Central memory CD8-positive, alpha-beta T cell (primary cell): ENCODE data around the gene CREG2.

Experiments used
- ATAC-seq: fragments of 150-1000 bp; cut with Tn5 transposase; replicated peaks from 2 replicates; pipeline ENCODE4 v1.10.0; 2022; ENCODE audit warnings: mild to moderate bottlenecking, moderate FRiP score, moderate number of reproducible peaks; ENCODE audit not compliant: poor library complexity, severe bottlenecking; ENCODE audit errors: extremely low read depth
- DNase-seq, 2 donors: peaks; one replicate each; pipeline ENCODE4 v3.0.0; 2021; ENCODE audit warnings: low spot score in 2 of 2
- H3K27ac Mint-ChIP-seq: one replicate; pipeline ENCODE4 v1.8.0; 2022; ENCODE audit warnings: low read depth, mild to moderate bottlenecking, moderate library complexity, mixed read lengths
- H3K27me3 Mint-ChIP-seq: one replicate; pipeline ENCODE4 v1.8.0; 2022; ENCODE audit warnings: mixed read lengths
- H3K36me3 Mint-ChIP-seq: one replicate; pipeline ENCODE4 v1.8.0; 2022; ENCODE audit warnings: mild to moderate bottlenecking, moderate library complexity, mixed read lengths; ENCODE audit not compliant: insufficient read depth
- H3K4me1 Mint-ChIP-seq: one replicate; pipeline ENCODE4 v1.8.0; 2022; ENCODE audit warnings: mixed read lengths
- H3K4me3 Mint-ChIP-seq: one replicate; pipeline ENCODE4 v1.8.0; 2022; ENCODE audit warnings: mild to moderate bottlenecking, moderate library complexity, mixed read lengths
- H3K9me3 Mint-ChIP-seq: one replicate; pipeline ENCODE4 v1.8.0; 2022; ENCODE audit warnings: mixed read lengths

The CREG2 gene

DNA sequence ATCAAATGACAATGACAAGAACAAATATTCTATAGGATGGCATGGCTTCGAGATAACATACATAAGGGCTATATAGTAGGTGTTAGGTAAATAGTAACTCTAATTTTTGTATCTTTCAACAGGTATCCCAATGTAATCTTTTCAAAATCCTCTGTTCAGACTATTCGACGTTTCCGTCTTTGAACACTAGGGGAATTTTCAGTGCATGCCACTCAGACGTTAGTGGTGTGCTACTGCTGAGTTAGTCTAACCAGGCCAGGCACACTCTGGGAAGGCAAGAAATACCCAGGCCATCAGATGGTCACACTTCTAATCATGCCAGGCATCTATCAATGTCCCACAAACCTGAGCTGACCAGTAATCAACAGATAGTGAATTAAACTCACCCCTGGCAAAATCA, 14.6 kb upstream of the CREG2 start:
- Mint-ChIP-seq H3K27ac (no peak overlapping the region), H3K4me3 (no peak overlapping the region), H3K36me3 (no peaks in the 10 kb centered on the region), H3K4me1 (peaks cover 5% of the 10 kb centered on the region), H3K9me3 (no peaks in the 10 kb centered on the region), H3K27me3 (peaks cover 63% of the 10 kb centered on the region)
- ATAC-seq (no peak), DNase-seq (no peak)

DNA sequence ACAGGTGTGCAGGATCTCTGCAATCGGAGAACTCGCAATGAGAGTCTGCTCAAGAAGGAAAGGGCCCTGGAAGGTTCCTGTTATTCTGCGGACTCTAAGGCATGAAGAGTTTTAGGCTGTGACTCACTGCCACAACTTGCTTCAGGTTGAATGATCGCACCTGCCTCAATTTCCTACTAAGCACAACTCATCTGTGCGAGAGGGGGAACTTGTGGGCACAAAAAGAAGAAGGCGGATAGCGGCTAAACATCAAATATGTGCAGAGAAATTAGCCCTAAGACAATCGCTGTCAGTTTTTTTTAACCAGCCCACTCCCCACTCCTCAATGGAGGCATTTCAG, 14.0 kb upstream of the CREG2 start:
- Mint-ChIP-seq H3K4me3 (no peak overlapping the region), H3K27ac (no peak overlapping the region), H3K4me1 (peaks cover 5% of the 10 kb centered on the region), H3K9me3 (no peaks in the 10 kb centered on the region), H3K36me3 (no peaks in the 10 kb centered on the region), H3K27me3 (peaks cover 66% of the 10 kb centered on the region)
- ATAC-seq (no peak), DNase-seq (no peak)

DNA sequence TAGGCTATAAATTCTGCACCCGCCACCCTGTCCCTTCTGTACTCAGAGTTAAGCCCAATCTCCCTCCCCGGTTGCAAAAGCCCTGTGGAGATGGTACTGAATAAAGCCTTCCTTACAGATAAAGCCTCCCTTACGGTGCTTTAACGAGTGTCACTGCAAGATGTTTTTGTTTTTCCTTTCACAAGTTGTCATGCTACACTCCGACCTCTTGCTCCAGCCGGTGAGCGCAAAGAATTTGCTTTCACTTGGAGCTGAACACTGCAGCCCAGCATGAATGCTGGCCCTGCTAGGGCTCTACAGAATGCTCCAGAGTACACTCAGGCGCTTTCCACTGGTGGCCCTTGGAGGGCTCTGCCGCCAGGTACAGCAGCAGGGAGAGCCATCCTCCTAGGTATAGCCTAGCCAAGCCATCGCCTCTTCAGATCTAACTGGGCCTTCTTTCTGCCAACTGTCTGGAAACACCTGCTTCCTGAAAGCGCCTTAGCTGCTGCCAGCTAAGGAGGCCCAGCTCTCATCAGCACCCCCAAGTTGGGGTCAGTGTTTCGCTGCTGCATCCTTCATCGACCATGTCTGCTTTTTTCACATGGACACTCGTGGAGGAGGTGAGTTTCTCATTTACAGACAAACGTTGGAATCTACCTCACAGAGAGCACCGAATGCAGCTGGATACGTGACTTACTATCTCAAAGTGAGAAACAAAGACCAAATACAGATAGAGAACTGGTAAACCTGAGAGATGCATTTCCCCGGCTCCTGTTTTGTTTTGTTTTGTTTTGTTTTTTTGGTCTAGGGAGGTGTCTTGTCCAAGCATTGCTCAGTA, 13.4 kb upstream of the CREG2 start:
- Mint-ChIP-seq H3K9me3 (no peaks in the 10 kb centered on the region), H3K27me3 (peaks cover 72% of the 10 kb centered on the region)

DNA sequence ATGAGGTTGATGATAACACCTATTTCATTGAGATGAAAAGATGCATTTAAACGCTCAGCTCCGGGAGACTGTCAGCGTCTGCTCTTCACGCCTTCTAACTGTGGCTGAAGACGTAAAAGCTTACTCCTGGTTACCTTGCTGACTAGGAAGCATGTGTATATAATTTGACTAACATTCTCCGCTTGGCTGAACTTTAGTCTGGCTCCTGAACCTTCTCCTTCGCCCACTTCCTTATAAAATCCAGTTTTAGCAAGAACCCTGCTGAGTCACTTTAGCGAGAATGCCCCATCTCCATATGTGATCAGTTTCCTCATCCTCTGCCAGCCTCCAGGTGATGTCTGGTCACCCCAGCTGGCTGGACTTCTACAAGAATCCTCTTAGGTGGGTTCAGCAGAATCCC, 12.7 kb upstream of the CREG2 start:
- H3K4me3 Mint-ChIP-seq: no peak overlapping the region
- peaks cover 78% of the 10 kb centered on the region for H3K27me3 Mint-ChIP-seq
- H3K4me1 Mint-ChIP-seq: peaks cover 5% of the 10 kb centered on the region
- no peaks in the 10 kb centered on the region for H3K36me3 Mint-ChIP-seq
- no peak for DNase-seq
- no peak for ATAC-seq
- H3K9me3 Mint-ChIP-seq: no peaks in the 10 kb centered on the region
- H3K27ac Mint-ChIP-seq: no peak overlapping the region

More for the DNA sequence above, 13.4 kb upstream of the CREG2 start:
- no peak overlapping the region for H3K4me3 Mint-ChIP-seq
- H3K4me1 Mint-ChIP-seq: peaks cover 5% of the 10 kb centered on the region
- ATAC-seq (no peak), DNase-seq (no peak)
- H3K27ac Mint-ChIP-seq: no peak overlapping the region
- H3K36me3 Mint-ChIP-seq: no peaks in the 10 kb centered on the region

DNA sequence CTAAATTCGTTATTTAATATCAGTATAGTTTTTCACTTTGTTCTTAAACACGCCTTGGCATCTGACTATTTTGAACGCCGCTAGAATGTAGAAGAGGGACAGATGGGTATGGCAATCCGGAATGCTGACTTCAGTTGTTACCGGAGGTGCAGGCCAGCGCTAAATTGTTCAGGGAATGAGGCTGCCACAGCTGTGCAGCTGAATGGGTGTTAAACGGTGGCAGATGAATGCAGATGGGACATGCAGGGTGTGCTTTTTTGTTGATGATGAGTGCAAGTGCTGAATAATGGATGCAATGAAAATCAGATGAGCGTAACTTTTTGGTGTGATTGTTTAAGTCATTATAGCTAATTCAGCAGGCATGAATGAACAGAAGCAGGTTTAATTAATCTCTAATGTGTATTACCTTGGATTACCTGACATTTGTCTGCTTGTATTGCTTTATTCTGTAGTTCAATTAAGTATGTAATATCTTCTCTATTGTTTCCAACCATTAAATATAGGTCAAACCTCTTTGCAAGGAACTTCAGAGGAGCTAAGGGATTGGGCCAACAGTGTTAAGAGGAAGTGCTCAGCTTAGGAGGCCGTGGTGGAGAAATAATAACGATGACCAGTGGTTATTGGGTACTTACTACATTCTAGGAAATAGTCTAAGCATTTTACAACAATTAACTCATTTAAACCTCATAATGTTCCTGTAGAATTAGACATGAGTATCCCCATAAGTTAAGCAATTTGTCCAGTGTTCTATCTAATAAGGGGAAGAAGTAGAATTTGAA, 11.9 kb upstream of the CREG2 start:
- H3K4me1 Mint-ChIP-seq: peaks cover 5% of the 10 kb centered on the region
- ATAC-seq (no peak), DNase-seq (no peak)
- H3K9me3 Mint-ChIP-seq: no peaks in the 10 kb centered on the region
- H3K36me3 Mint-ChIP-seq: no peaks in the 10 kb centered on the region
- H3K27ac Mint-ChIP-seq: no peak overlapping the region
- peaks cover 87% of the 10 kb centered on the region for H3K27me3 Mint-ChIP-seq
- H3K4me3 Mint-ChIP-seq: no peak overlapping the region

DNA sequence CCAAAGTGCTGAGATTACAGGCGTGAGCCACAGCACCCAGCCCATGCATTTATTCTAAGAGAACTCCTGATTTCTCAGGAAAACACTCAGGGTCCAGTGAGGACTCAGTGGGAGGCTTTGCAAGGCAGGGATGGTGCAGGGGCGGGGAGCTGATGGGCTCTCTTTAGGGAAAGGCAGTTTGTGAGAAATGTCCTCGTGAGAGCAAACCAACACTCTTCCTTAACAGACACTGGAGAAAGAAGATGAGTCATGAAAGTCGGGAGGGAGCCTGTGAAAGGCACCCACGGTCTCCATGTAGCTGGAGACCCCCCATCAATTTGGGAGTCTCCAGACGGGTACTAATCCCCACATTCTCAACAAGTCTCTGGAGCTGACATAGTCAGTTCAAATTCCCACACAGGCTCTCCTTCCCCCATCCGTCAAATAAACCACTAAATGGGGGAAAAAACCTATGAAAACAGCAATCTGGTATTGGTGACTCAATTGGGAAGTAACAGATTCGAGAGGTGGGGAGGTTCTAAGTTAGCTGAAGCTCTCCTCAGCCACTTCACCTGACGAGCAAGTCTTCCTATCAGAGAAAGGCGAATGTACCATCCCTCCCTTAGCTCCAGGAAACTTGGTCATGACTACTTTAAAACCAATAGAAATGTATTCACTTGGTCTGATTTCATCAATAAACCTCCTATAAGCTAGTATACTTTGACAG, 11.0 kb upstream of the CREG2 start:
- no peaks in the 10 kb centered on the region for H3K36me3 Mint-ChIP-seq
- ATAC-seq (no peak), DNase-seq (no peak)
- H3K4me1 Mint-ChIP-seq: peaks cover 5% of the 10 kb centered on the region
- no peak overlapping the region for H3K27ac Mint-ChIP-seq
- H3K9me3 Mint-ChIP-seq: no peaks in the 10 kb centered on the region
- peaks cover 94% of the 10 kb centered on the region for H3K27me3 Mint-ChIP-seq
- H3K4me3 Mint-ChIP-seq: no peak overlapping the region

DNA sequence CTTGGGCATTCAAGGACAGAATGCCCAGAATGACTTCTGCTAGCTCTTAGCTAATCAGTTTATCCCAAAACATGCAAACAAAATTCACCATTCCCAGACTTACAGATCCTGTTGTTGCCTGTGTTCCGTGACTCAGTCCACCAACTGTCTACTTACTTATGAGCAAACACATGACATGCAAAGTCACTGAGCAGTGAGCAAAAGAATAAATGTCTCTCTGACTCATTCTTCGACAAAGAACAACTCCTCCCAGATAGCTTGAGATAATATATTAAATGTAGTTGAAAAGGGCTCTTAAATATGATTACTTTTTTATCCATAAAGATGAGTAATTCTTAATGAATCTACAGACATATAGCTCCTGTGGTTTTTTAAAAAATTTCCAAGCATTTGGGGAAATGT, 9.0 kb upstream of the CREG2 start:
- H3K27ac Mint-ChIP-seq: no peak overlapping the region
- no peaks in the 10 kb centered on the region for H3K36me3 Mint-ChIP-seq
- ATAC-seq (no peak), DNase-seq (no peak)
- no peaks in the 10 kb centered on the region for H3K9me3 Mint-ChIP-seq
- H3K4me1 Mint-ChIP-seq: no peaks in the 10 kb centered on the region
- H3K27me3 Mint-ChIP-seq: peaks cover 94% of the 10 kb centered on the region
- H3K4me3 Mint-ChIP-seq: no peak overlapping the region

DNA sequence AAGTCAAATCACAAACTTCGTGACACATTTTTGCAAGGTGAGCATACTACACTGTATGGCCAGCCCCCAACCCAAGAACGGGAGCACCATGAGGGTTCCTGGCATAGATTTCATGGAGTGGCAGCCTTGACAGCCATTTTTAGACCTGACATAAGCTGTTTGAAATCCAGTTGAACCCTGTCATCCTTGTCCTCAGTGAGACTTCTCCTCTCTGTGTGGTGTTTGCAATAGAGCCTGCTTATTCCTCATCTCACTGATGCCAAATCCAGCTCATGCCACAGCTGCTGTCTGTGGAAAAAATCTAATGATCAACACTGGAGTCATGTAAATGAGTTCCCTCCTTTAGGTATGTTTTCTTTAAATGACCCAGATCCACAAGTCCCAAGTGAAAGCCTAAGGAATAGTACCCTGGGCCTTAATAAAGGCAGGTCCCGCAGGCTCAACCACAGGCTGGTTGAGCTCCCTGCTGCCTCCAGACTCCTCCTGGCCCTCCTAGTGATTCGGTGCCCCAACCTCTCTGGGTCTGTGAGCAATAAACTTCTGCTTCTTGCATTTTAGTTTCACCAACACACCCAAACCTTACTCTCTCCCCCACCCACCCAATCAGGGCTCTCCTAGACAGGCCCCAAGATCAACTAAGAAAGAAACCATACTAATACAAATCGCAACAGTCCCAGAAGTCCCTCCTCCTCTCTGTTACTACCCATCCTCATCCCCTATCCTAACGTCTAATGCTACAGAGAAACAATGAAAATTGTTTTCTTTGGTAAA, 8.4 kb upstream of the CREG2 start:
- Mint-ChIP-seq H3K36me3 (no peaks in the 10 kb centered on the region), H3K4me3 (no peak overlapping the region), H3K27me3 (peaks cover 92% of the 10 kb centered on the region), H3K4me1 (no peaks in the 10 kb centered on the region), H3K9me3 (no peaks in the 10 kb centered on the region), H3K27ac (no peak overlapping the region)
- no peak for DNase-seq
- ATAC-seq: no peak

DNA sequence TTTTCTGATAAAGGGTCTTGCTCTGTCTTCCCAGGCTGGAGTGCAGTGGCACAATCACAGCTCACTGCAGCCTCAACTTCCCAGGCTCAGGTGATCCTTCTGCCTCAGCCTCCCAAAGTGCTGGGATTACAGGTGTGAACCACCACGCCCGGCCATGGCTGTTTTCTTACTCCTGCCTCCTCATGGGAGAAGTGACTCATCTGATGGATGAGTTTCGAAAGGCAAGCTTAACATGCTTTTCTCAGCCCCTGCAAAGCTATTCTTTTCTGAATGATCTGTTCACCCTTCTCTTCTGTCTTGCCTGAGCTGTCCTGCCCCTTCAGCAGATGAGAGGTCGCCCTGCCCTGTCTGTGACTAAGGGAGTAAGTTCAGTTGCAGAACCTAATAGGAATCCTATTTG, 929 bp upstream of the CREG2 start:
- no peak overlapping the region for H3K27ac Mint-ChIP-seq
- H3K4me1 Mint-ChIP-seq: peaks cover 6% of the 10 kb centered on the region
- no peaks in the 10 kb centered on the region for H3K36me3 Mint-ChIP-seq
- ATAC-seq (no peak), DNase-seq (no peak)
- no peaks in the 10 kb centered on the region for H3K9me3 Mint-ChIP-seq
- peak overlapping the region; percentile 72 for H3K4me3 Mint-ChIP-seq
- peaks cover 87% of the 10 kb centered on the region for H3K27me3 Mint-ChIP-seq

DNA sequence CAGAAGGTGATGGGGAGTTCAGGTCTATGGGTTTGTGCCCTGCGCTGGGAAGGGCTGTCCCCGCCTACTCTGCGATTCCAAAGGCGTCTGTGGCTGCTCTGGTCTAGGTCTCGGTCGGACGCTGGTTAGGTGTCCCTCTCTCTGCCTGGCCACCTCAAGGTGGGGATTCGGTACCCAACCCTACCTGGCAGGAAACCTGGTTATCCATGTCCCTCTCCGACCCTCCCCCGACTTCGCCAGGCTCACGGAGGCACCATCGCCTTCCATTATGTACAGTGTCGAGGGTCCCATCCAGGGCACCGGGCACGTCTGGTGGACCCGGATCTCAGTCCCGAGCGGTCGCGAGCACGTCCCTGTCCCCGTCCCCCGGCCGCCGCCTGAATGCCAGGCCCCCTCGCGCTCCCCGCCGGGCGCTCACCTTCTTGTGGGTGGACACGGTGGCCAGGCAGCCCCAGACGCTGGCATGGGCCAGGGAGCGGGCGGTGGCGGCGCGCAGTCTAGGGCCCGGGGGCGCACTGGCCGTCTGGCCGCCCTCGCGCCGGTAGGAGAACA, 628 bp downstream of the CREG2 start:
- Mint-ChIP-seq H3K4me3 (peak overlapping the region; percentile 72), H3K36me3 (no peaks in the 10 kb centered on the region), H3K27me3 (peaks cover 79% of the 10 kb centered on the region), H3K27ac (no peak overlapping the region), H3K9me3 (no peaks in the 10 kb centered on the region), H3K4me1 (peaks cover 6% of the 10 kb centered on the region)
- peak; percentile 30 for ATAC-seq
- DNase-seq: no peak

DNA sequence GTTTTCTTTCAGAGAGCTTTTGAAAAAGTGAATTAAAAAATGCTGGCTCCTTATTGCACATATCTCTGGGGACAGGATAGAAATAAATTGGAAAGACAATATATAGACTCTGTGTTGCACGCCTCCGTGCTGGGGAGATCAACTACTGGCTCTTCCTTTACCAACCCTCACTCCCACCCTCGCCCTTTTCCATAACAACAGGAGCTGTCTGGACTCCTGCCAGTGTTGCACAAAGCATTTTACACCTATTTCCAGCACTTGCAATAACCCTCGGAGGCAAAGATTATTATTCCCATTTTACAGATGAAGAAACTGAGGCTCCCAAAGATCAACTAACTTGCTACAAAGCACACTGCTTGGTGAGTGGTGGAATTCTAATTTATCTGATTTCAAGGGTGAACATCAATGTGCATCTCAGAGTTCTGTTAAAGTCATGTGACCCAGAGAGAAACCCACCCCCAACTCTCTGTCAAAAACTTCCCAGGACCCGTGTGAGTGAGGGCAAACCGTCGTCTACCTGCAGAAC, 4.2 kb downstream of the CREG2 start:
- H3K36me3 Mint-ChIP-seq: no peaks in the 10 kb centered on the region
- ATAC-seq (no peak), DNase-seq (no peak)
- peaks cover 50% of the 10 kb centered on the region for H3K27me3 Mint-ChIP-seq
- H3K4me3 Mint-ChIP-seq: no peak overlapping the region
- no peak overlapping the region for H3K27ac Mint-ChIP-seq
- peaks cover 6% of the 10 kb centered on the region for H3K4me1 Mint-ChIP-seq
- no peaks in the 10 kb centered on the region for H3K9me3 Mint-ChIP-seq

DNA sequence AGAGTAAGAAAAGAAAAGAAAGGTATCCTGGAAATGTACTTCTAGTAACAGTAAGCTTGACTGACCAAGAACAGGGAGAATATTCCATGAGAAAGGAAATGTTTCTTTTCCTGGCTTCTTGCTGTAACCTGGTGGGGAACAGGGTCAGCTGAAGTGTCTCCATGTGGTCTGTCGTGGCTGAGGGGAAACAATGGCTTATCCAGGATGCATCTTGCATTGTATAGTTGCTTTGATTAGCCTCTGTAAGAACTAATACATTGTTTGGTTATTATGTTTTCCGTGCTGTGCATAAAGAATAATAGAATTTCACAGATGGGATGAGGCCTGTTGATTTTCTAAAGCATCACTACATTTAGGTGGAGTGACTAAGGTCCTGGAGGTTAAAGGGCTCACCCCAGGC, 4.9 kb downstream of the CREG2 start:
- Mint-ChIP-seq H3K27me3 (peaks cover 44% of the 10 kb centered on the region), H3K36me3 (no peaks in the 10 kb centered on the region), H3K4me3 (no peak overlapping the region), H3K27ac (no peak overlapping the region), H3K4me1 (peaks cover 6% of the 10 kb centered on the region), H3K9me3 (no peaks in the 10 kb centered on the region)
- DNase-seq: no peak
- no peak for ATAC-seq
